ENCODE measurements around the gene MYO1B. TPM values are rescaled to one million over a fixed set of nuclear protein-coding genes. Genes with fewer than 3 reads are reported as not detected.

Gene MYO1B
- total and polyA plus RNA-seq, 7 experiments from 2014 or later: 0.43 to 14.9 (median 0.54) TPM

DNA sequence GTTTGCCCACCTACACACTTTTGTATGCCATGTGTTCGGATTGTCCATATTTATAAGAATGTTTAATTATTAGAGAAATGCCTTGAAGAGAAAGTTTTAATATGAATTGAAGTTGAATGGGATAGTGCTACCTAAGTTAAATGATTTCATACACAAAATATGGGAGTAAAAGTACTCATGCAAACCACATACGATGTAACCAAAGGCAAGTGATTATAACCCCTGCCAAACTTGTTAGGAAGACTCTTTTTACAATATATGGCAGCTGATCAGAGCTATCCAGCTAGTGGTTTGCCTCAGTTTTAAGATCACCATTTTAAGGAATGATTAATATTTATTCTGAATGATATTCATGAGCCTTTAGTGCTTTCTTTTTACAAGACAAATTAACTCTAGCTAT, 106.7 kb downstream of the MYO1B start:
- Mint-ChIP-seq H3K27me3 (peaks cover 0 to 33% (median 13%) of the 10 kb centered on the region in 5 donors), H3K4me1 (no peaks in the 10 kb centered on the region), H3K9me3 (peaks cover 0 to 5% (median 0%) of the 10 kb centered on the region in 11 donors), H3K36me3 (peaks cover 0 to 7% (median 0%) of the 10 kb centered on the region in 5 donors), H3K4me3 (no peak overlapping the region), H3K27ac (no peak overlapping the region)
- Histone ChIP-seq H3K27me3 (ENCODE audit: control insufficient read depth in 2 of 2, insufficient read depth in 2 of 2, low read length in 2 of 2) (no peaks in the 10 kb centered on the region), H3K27ac (ENCODE audit: low read depth, low read length) (no peak overlapping the region), H3K36me3 (ENCODE audit: control insufficient read depth in 2 of 3, insufficient read depth in 3 of 3, low read length in 3 of 3) (no peaks in the 10 kb centered on the region), H3K9me3 (ENCODE audit: control insufficient read depth in 2 of 3, low read length in 3 of 3) (no peaks in the 10 kb centered on the region), H3K4me3 (ENCODE audit: low read length) (no peak overlapping the region), H3K4me1 (ENCODE audit: control insufficient read depth in 2 of 2, insufficient read depth in 2 of 2, low read length in 2 of 2) (no peaks in the 10 kb centered on the region)
- ChIA-PET POLR2A (no interaction called here), CTCF (no interaction called here)
- DNase-seq: no peak
- intact Hi-C loops (cut with micrococcal nuclease): loop anchor here in 1 of 2 donors (10.0 kb wide), 1 partner anchor 297 kb away; no protein-coding TSS in a partner anchor
- ATAC-seq: no peak

- Histone ChIP-seq H3K27ac (ENCODE audit: low read depth, low read length) (no peak overlapping the region), H3K9me3 (ENCODE audit: control insufficient read depth in 2 of 3, low read length in 3 of 3) (no peaks in the 10 kb centered on the region), H3K4me3 (ENCODE audit: low read length) (no peak overlapping the region), H3K36me3 (ENCODE audit: control insufficient read depth in 2 of 3, insufficient read depth in 3 of 3, low read length in 3 of 3) (no peaks in the 10 kb centered on the region), H3K27me3 (ENCODE audit: control insufficient read depth in 2 of 2, insufficient read depth in 2 of 2, low read length in 2 of 2) (no peaks in the 10 kb centered on the region), H3K4me1 (ENCODE audit: control insufficient read depth in 2 of 2, insufficient read depth in 2 of 2, low read length in 2 of 2) (no peaks in the 10 kb centered on the region)
- ChIA-PET CTCF (no interaction called here), POLR2A (no interaction called here)
- no peak overlapping the region for H3K27ac Mint-ChIP-seq
- H3K4me3 Mint-ChIP-seq: no peak overlapping the region
- no peak for DNase-seq
- peaks cover 0 to 6% (median 0%) of the 10 kb centered on the region in 5 donors for H3K36me3 Mint-ChIP-seq
- H3K27me3 Mint-ChIP-seq: peaks cover 0 to 35% (median 13%) of the 10 kb centered on the region in 5 donors
- peaks cover 0 to 5% (median 0%) of the 10 kb centered on the region in 11 donors for H3K9me3 Mint-ChIP-seq
- no peaks in the 10 kb centered on the region for H3K4me1 Mint-ChIP-seq
- intact Hi-C loops (cut with micrococcal nuclease): loop anchor here in 1 of 2 donors (10.0 kb wide), 1 partner anchor 298 kb away; no protein-coding TSS in a partner anchor
- no peak for ATAC-seq
Observed at GRCh38 chr2:191352536-191352935, 107.3 kb downstream of the MYO1B start.

DNA sequence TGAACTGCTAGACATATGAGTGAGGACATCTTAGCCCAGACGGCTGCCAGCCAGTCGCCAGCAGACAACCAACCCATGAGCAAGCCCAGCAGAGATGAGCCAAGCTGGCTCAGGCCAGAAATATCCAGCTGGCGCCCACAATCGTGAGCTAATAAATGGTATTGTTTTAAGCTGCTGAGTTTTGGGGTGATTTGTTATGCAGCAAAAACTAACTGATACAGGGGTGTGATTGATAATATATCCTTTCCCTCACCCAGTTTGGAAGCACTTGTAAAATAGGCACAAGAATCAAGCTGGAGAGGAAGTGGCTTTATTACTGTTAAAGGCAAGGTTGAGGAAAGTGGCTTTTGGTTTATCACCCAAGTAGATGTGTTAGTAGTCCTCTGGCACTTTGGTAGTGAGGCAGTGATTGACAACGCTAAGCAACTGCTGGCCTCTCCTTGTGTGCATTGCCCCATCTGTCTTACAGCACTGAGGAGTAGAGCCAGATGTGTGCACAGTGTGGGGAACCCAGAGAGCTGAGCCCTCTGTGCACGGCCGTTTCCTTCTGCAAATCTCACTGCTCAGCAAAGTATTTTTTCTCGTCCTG, 110.1 kb downstream of the MYO1B start:
- peak; percentile 62 for ATAC-seq
- intact Hi-C loops (cut with micrococcal nuclease): loop anchor here in 1 of 2 donors (10.0 kb wide), 1 partner anchor 300 kb away; no protein-coding TSS in a partner anchor
- H3K27ac ChIP-seq (ENCODE audit: low read depth, low read length): no peak overlapping the region
- no peak overlapping the region for H3K4me3 Mint-ChIP-seq
- H3K27ac Mint-ChIP-seq: no peak overlapping the region
- no peaks in the 10 kb centered on the region for H3K4me1 Mint-ChIP-seq
- peaks cover 0 to 4% (median 0%) of the 10 kb centered on the region in 5 donors for H3K36me3 Mint-ChIP-seq
- no peaks in the 10 kb centered on the region for H3K4me1 ChIP-seq (ENCODE audit: control insufficient read depth in 2 of 2, insufficient read depth in 2 of 2, low read length in 2 of 2)
- peaks cover 0 to 5% (median 0%) of the 10 kb centered on the region in 11 donors for H3K9me3 Mint-ChIP-seq
- ChIA-PET CTCF (interaction anchor here (0.6 kb wide), 1 partner anchor 9 kb away, joined by 4 read pairs; no protein-coding TSS in a partner anchor), POLR2A (interaction anchor here (1.3 kb wide), 1 partner anchor 12 kb away, joined by 3 read pairs; no protein-coding TSS in a partner anchor)
- peaks cover 0 to 37% (median 5%) of the 10 kb centered on the region in 5 donors for H3K27me3 Mint-ChIP-seq
- H3K4me3 ChIP-seq (ENCODE audit: low read length): no peak overlapping the region
- DNase-seq: no peak
- H3K36me3 ChIP-seq (ENCODE audit: control insufficient read depth in 2 of 3, insufficient read depth in 3 of 3, low read length in 3 of 3): no peaks in the 10 kb centered on the region
- H3K9me3 ChIP-seq (ENCODE audit: control insufficient read depth in 2 of 3, low read length in 3 of 3): no peaks in the 10 kb centered on the region
- H3K27me3 ChIP-seq (ENCODE audit: control insufficient read depth in 2 of 2, insufficient read depth in 2 of 2, low read length in 2 of 2): no peaks in the 10 kb centered on the region

- Histone ChIP-seq H3K9me3 (ENCODE audit: control insufficient read depth in 2 of 3, low read length in 3 of 3) (no peaks in the 10 kb centered on the region), H3K4me3 (ENCODE audit: low read length) (no peak overlapping the region), H3K27ac (ENCODE audit: low read depth, low read length) (no peak overlapping the region), H3K36me3 (ENCODE audit: control insufficient read depth in 2 of 3, insufficient read depth in 3 of 3, low read length in 3 of 3) (no peaks in the 10 kb centered on the region), H3K4me1 (ENCODE audit: control insufficient read depth in 2 of 2, insufficient read depth in 2 of 2, low read length in 2 of 2) (no peaks in the 10 kb centered on the region), H3K27me3 (ENCODE audit: control insufficient read depth in 2 of 2, insufficient read depth in 2 of 2, low read length in 2 of 2) (no peaks in the 10 kb centered on the region)
- Mint-ChIP-seq H3K4me1 (no peaks in the 10 kb centered on the region), H3K4me3 (no peak overlapping the region), H3K36me3 (peaks cover 0 to 4% (median 0%) of the 10 kb centered on the region in 5 donors), H3K9me3 (peaks cover 0 to 5% (median 0%) of the 10 kb centered on the region in 11 donors), H3K27me3 (peaks cover 0 to 34% (median 5%) of the 10 kb centered on the region in 5 donors), H3K27ac (no peak overlapping the region)
- intact Hi-C loops (cut with micrococcal nuclease): loop anchor here in 1 of 2 donors (10.0 kb wide), 1 partner anchor 303 kb away; no protein-coding TSS in a partner anchor
- ChIA-PET POLR2A (no interaction called here), CTCF (no interaction called here)
- ATAC-seq (no peak), DNase-seq (no peak)
Observed at GRCh38 chr2:191357678-191358077, 112.5 kb downstream of the MYO1B start.

GRCh38 chr2:191358325-191359025, 113.3 kb downstream of the MYO1B start:
- Mint-ChIP-seq H3K4me3 (no peak overlapping the region), H3K4me1 (no peaks in the 10 kb centered on the region), H3K36me3 (peaks cover 0 to 4% (median 0%) of the 10 kb centered on the region in 5 donors), H3K27me3 (peaks cover 0 to 29% (median 0%) of the 10 kb centered on the region in 5 donors), H3K9me3 (peaks cover 0 to 5% (median 0%) of the 10 kb centered on the region in 11 donors), H3K27ac (no peak overlapping the region)
- H3K36me3 ChIP-seq (ENCODE audit: control insufficient read depth in 2 of 3, insufficient read depth in 3 of 3, low read length in 3 of 3): no peaks in the 10 kb centered on the region
- intact Hi-C loops (cut with micrococcal nuclease): loop anchor here in 1 of 2 donors (10.0 kb wide), 1 partner anchor 304 kb away; no protein-coding TSS in a partner anchor
- H3K4me3 ChIP-seq (ENCODE audit: low read length): no peak overlapping the region
- no peaks in the 10 kb centered on the region for H3K9me3 ChIP-seq (ENCODE audit: control insufficient read depth in 2 of 3, low read length in 3 of 3)
- no peaks in the 10 kb centered on the region for H3K4me1 ChIP-seq (ENCODE audit: control insufficient read depth in 2 of 2, insufficient read depth in 2 of 2, low read length in 2 of 2)
- ChIA-PET POLR2A (no interaction called here), CTCF (no interaction called here)
- H3K27ac ChIP-seq (ENCODE audit: low read depth, low read length): no peak overlapping the region
- DNase-seq: no peak
- no peaks in the 10 kb centered on the region for H3K27me3 ChIP-seq (ENCODE audit: control insufficient read depth in 2 of 2, insufficient read depth in 2 of 2, low read length in 2 of 2)
- no peak for ATAC-seq

DNA sequence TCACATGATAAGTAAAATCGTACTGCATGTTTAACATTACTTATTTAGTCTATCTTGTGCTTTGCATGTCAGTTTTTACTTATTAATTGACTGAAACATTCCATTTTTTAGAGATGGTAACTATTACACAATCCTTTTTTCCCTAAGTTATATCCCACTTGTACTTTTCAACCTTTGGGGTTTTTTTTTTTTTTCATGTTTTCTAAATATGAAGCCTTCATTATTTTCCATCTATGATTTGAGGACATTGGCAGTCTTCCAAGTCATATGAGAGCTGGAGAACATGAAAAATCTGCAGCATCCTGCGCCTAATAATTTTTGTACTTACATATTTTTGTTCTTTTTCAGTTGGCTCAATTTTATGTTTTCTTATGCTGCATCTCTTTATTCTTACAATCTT, 113.9 kb downstream of the MYO1B start:
- Mint-ChIP-seq H3K4me3 (no peak overlapping the region), H3K36me3 (peaks cover 0 to 4% (median 0%) of the 10 kb centered on the region in 5 donors), H3K27ac (no peak overlapping the region), H3K4me1 (no peaks in the 10 kb centered on the region), H3K27me3 (peaks cover 0 to 29% (median 0%) of the 10 kb centered on the region in 5 donors), H3K9me3 (peaks cover 0 to 5% (median 0%) of the 10 kb centered on the region in 11 donors)
- no peak overlapping the region for H3K4me3 ChIP-seq (ENCODE audit: low read length)
- ATAC-seq (no peak), DNase-seq (no peak)
- H3K4me1 ChIP-seq (ENCODE audit: control insufficient read depth in 2 of 2, insufficient read depth in 2 of 2, low read length in 2 of 2): no peaks in the 10 kb centered on the region
- H3K9me3 ChIP-seq (ENCODE audit: control insufficient read depth in 2 of 3, low read length in 3 of 3): no peaks in the 10 kb centered on the region
- ChIA-PET CTCF (no interaction called here), POLR2A (no interaction called here)
- H3K36me3 ChIP-seq (ENCODE audit: control insufficient read depth in 2 of 3, insufficient read depth in 3 of 3, low read length in 3 of 3): no peaks in the 10 kb centered on the region
- H3K27ac ChIP-seq (ENCODE audit: low read depth, low read length): no peak overlapping the region
- H3K27me3 ChIP-seq (ENCODE audit: control insufficient read depth in 2 of 2, insufficient read depth in 2 of 2, low read length in 2 of 2): no peaks in the 10 kb centered on the region
- intact Hi-C loops (cut with micrococcal nuclease): loop anchor here in 1 of 2 donors (10.0 kb wide), 1 partner anchor 304 kb away; no protein-coding TSS in a partner anchor
